GM03348 (cell line): Measurements from ENCODE around the gene SORCS1.
"Not testable (repeated sequence)": the region's sequence is repeated elsewhere in the genome, so short reads cannot be mapped to it uniquely, and the experiment has no call there.

Experiments
- DNase-seq: peaks from one replicate; pipeline ENCODE4 v3.0.0; 2012; ENCODE audit warnings: low spot score

The SORCS1 gene

GRCh38 chr10:106942035-106942662 is 222.4 kb downstream of the SORCS1 start:
- DNase-seq = no peak

- no peak for DNase-seq
Observed at GRCh38 chr10:106941297-106942034, 223.0 kb downstream of the SORCS1 start.

DNA sequence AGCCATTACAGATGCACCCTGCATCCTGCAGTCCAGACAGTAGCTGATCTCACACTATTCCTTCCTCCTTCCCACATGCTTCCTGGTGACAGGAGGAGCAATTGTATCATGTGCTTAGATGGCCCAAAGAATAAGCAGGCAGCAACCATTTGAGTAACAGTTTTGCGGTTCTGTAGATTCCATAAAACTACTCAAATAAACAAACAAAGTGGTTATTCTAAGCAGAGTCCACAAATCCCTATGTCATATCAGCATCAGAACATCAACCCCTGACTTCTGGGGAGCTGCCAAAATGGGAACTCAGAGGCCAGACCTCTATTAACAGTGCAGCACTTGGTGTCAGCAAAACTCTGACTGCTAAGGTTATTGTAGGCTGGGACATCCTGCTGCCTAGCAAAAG is 226.0 kb downstream of the SORCS1 start:
- no peak for DNase-seq

DNA sequence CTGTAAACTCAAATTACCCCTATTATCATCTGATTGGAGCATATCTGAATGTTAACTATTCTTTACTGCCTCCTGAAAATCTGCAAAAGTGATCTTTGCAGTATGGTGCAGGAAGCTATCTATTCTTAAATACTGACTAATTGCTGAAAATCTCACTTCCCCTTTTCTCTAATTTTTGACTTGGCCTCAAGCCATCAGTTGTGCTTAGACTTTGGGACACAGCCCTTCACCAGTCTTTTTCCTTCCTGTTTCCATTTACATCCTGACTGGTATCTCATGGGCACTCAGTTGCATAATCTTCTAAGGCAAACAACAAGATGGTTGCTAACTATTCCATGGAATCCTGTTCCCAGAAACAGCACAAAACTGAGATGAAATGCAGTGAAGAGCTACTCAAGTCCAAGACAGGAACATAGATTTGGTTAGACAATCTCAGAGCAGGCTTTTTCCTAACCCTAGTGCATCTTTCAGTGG is 228.5 kb downstream of the SORCS1 start:
- no peak for DNase-seq

DNA sequence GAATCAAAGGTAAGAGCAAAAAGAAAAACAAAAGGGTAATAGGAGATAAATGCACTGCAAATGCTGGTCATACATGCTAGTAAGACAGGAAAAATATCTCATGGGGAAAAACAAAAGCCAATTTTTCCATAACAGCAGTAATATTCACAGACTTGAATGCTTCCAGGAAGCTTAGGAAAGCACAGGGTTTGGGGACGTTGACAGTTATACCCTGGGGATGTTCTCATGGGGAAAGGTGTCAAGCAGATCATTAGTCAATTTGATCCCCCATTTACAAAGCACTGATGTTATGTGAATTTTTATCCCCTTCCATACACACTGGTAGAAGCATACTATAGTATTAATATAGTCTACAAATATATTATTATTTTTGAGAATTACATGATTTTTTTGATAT is 232.7 kb downstream of the SORCS1 start:
- no peak for DNase-seq

- DNase-seq = no peak
Observed at GRCh38 chr10:106931159-106931852, 233.2 kb downstream of the SORCS1 start.

DNA sequence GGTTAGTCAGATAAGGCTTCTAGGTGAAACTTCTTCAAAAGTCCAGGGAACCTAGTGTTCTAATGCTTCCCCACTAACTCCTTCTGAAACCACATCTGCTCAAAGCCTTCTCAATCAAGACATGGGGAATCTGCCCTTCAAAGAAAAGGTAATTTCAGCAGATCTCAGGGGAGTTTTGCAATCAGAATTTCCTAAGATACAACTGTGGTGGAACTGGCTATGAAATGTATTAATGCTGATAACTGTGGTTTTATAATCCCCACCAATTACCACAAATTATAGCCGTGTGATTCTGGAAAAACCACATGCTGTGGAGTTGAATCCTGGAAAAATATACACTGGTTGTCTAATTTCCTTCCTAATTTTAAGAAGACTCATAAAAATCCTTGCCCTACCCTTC is 233.8 kb downstream of the SORCS1 start:
- no peak for DNase-seq

DNA sequence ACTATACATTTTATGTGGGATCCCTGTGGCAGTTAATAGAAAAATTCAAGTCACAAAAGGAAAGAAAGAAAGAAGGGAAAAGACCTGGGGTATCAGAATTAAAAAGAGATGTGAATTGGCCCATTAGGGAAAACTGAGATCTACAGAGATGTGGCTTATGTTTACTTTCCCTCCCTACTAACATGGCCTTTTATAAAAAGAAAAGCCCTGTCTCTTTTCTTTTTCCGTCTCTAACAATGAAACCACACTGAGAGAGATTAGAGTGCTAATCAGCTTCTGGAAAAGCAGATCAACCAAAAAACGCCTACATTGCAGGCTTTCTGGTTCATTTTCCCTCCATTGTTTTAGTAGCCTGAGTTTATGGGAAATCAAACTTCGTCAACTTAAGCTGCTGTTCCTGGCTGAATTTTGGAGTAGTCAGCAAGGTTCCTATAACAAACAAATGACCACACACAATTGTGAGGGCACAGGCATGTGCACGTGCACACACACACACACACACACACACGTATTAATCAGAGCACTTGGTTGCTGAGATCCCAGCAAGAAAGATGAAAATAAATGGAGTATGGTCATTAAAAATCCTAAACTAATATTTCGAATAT is 235.1 kb downstream of the SORCS1 start:
- DNase-seq = no peak

GRCh38 chr10:106928151-106928550 is 236.4 kb downstream of the SORCS1 start:
- not testable (repeated sequence) for DNase-seq

- no peak for DNase-seq
Observed at GRCh38 chr10:106925191-106925590, 239.3 kb downstream of the SORCS1 start.

DNA sequence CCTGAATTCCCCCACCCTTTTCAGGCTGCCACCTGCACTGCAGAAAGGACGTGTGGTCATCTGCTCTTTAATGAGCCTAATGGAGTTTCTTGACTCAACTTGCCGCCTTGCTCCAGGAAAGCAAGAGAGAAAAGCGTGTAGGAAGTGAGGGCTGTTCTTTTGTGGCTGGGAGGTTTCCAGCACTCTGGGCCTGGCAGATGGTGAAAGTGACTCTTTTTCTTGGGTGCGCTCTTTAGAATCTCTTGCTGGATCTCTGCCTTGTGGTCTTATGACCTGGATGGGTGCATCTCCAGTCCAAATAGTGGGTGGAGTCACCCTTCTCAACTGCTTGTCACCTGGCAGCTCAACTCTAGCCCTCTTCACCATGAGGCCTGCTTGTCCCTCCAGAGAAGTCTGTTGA is 244.0 kb downstream of the SORCS1 start:
- no peak for DNase-seq

- DNase-seq = no peak
Observed at GRCh38 chr10:106919871-106920282, 244.6 kb downstream of the SORCS1 start.

DNA sequence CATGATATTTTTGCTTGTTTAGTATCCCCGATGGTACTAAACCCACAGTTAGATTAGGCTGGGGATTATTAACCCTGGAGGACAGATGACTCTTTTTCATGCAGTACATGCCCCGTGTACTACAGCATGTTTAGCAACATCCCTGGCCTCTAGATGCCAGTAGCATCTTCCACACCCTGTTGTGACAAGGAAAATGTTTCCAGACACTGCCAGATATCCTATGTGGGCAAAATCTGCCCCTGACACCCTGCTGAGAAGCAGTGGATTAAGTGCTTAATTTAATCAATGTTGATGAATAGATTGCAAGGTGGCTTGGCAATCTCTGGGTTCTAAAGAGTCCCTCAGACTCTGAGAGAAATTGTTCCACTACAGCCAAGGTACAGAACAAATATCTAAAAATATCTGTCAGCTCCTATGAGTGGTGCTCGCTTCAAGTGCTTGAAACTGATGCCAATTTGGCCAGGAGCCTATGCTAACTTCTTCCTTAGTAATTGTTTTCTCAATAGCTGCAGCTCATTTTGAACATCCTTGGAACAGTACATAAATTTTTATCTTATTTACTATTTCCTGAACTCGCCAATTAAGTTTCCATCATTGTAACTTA is 247.0 kb downstream of the SORCS1 start:
- DNase-seq = no peak

DNA sequence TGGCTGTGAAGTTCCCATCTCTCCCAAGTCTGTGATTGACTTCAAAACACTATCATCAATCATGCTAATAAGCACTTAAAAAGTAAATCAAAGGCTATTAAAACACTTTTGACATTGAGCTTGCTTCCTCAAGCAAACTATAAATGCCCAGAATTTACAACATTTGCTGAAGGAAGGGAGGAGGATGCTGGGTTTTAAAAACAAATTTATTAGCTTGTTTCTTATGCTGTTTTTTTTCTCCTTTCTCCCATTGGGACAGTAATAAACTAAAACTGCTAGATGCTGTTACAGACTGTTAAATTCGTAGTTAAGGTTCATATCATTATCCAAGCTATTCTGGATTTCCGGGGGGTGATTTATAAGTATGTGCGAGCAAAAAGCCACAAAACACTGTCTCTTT is 250.5 kb downstream of the SORCS1 start:
- DNase-seq = no peak

DNA sequence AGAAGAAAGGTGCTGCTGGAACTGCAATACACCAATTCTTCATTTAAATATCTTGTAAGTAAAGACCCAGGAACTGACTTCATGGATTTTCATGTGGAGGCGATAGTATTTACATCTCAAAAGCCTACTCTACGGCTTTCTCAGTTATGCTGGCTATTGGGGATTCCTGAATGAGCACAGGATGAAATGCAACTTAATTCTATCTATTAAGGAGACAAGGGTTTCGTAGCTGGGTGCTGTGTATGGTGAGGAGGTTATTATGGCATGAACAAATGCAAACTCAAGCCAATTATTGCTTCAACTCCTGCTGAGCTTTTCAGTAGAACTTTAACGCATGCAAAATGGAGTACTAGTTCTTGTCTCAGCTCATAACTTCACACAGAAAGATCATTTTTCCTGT is 251.2 kb downstream of the SORCS1 start:
- no peak for DNase-seq

DNA sequence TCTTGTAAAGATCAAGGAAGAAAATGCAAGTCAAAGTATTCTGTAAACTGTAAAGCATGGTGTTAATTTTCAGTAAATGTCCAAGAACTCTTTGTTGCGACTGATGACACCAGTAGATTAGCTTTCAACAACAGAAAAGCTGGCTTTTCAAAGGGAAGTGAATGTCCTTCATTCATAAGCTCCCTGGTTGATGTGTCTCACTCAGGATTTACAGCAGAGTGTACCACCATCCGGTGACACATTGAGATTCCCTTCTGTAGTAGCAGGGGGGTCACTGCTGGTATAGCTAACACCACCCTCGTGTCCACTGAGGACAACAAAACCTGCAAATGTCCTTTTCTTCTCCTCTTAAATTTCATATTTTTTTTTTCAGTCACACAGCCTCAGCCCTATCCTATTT is 253.4 kb downstream of the SORCS1 start:
- DNase-seq = no peak

DNA sequence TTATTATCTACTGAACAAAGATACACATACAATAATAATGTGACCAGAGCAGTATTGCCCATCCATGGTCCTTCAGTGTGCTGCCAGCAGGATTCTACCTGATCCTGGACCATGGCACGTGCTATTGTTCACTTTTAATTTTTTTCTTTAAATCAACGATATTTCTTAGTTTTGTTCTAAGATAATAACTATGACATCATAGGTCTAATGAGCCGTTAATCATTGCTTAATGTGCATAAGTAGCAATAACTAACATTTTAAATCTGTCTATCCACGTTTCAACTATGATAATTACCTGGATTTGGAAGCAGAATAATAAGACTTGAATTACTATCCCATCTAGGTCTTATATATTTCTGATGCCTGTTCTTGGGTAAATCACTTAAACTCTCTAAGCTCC is 253.8 kb downstream of the SORCS1 start:
- no peak for DNase-seq

DNA sequence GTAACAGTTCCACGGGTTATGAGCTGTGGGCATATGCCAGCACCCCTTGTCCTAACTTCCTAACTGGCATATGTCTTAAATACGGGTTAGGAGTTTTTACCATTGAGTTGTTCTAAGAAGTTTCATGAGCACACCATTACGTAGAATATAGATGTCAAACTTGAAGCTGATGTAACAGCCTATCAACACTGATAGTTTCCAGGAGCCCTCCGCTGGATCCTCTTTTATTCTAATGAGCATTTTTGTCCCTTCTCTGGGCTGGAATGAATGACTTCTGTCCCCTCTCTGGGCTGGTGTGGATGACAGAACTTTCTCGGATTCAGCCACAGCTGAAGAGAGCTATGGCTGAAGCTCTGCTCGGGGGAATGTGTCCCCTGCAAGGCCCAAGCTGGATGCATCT is 256.3 kb downstream of the SORCS1 start:
- no peak for DNase-seq

DNA sequence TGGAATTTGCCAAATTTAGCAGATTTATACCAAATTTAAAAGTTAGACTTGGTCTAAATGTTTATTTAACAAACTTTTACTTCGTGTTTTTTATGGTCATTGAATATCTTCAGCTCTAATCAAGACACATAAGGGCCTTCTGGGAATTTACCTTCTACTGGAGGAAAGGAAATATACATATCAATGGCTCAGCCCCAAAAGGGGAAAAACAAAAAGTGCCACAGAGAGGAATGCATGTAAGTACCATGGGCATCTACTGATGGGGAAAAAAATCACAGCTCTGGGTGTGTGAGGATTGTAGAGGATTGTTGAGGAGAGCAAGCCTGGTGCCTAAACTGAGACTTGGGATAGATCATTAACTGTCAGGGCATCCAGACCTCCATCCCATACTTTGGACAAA is 260.3 kb downstream of the SORCS1 start:
- DNase-seq = no peak

- no peak for DNase-seq
Observed at GRCh38 chr10:106903180-106903579, 261.3 kb downstream of the SORCS1 start.

DNA sequence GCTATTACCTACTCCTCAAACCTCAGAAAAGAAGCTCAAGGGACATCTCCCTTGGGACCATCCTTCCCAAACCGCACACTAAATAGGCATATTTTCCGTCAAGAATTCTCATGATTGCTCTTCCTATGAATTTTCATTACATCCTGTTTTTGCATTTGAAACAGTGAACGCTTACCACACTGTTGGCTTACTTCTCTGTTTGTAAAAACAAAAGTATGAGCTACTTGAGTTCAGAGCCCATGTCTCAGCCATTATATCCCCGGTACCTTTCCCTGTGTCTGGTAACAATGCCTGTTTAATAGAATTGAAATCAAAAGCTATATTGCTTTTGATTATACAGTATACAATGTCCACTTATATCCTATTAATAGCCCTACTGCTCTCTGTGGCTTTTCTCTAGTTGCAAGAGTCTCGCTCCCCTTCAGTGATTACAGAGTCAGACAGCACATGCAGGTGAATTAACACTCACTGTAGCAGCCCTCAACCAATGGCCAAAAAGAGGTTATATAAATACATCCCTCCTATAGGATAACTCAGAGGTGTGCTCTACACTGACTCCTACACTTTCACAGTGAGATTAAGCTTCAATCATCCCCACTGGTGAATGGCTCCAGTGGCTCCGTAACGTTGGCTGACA is 264.4 kb downstream of the SORCS1 start:
- no peak for DNase-seq

DNA sequence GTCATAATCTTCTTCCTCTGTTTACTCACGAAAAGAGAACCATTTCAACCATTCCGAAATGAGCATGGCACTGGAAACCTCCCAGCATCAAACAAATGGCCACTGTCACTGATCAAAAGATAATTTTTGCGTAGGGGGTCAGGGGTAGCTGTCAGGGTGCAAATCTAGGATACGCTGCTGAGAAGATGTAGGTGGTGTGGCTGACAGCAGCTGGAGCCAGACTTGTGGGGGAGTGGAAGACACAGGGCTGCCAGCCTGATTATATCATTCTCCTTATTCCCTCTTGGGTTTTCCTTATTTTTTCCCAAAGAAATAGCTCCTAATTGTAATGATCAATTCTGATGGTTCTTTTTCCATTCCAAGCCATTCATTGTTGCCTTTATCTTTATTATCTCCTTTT is 266.1 kb downstream of the SORCS1 start:
- DNase-seq = no peak
